Fibroblast of lung (primary cell): ENCODE measurements around the gene BAMBI.

Source experiments
- CTCF ChIP-seq, 2 donors: IDR thresholded peaks in 1 of 2; conservative IDR thresholded peaks in 1 of 2; 1 replicate in 1 of 2; 2 replicates in 1 of 2; pipeline ENCODE4 v1.5.1; 2011 to 2012; ENCODE audit warnings: low read length in 2 of 2, control low read depth in 1 of 2, inconsistent platforms in 1 of 2, low read depth in 1 of 2, mild to moderate bottlenecking in 1 of 2
- EZH2 ChIP-seq: IDR thresholded peaks from 2 replicates; pipeline ENCODE4 v1.5.1; 2012; ENCODE audit warnings: low read length, control low read depth, mild to moderate bottlenecking; ENCODE audit errors: missing control alignments

- TF ChIP-seq CTCF (conservative IDR thresholded peaks at IDR 0.05 in 1 of 2, IDR thresholded peaks at IDR 0.05 in 1 of 2; ENCODE audit: low read depth in 1 of 2, low read length in 2 of 2) = no peak
- TF ChIP-seq EZH2 = no peak
These were observed 24.6 kb upstream of the BAMBI start for GRCh38 chr10:28652703-28653102.
